ENCODE measurements around the gene RANBP3L. TPM values are rescaled to one million over a fixed set of nuclear protein-coding genes. Genes with fewer than 3 reads are reported as not detected.

RANBP3L gene
- total RNA-seq, 1 experiment from 2014 or later, result not detected

- Histone ChIP-seq H3K9ac (ENCODE audit: extremely low read depth, insufficient read length, low read length) (no peak overlapping the region), H4K8ac (replicated peaks; ENCODE audit: insufficient read length, low read depth, low read length) (no peak overlapping the region), H2BK12ac (ENCODE audit: insufficient read length, low read depth, low read length) (no peak overlapping the region), H3K79me1 (ENCODE audit: insufficient read depth, low read depth, low read length, poor library complexity, severe bottlenecking) (no peaks in the 10 kb centered on the region), H2AFZ (ENCODE audit: low read length) (no peak overlapping the region), H2BK15ac (ENCODE audit: low read depth, low read length) (no peak overlapping the region), H3K14ac (ENCODE audit: insufficient read depth, low read length) (no peak overlapping the region), H3K18ac (ENCODE audit: insufficient read length, low read depth, low read length) (no peak overlapping the region), H2BK5ac (ENCODE audit: insufficient read length, low read length) (no peak overlapping the region), H4K91ac (ENCODE audit: insufficient read length, low read depth, low read length) (no peak overlapping the region), H3K4me2 (ENCODE audit: insufficient read depth, insufficient read length, low read length) (no peak overlapping the region), H3K4ac (ENCODE audit: low read depth, low read length) (no peak overlapping the region), H4K5ac (ENCODE audit: insufficient read length, low read depth, low read length) (no peak overlapping the region), H3K23ac (ENCODE audit: insufficient read length, low read depth, low read length) (no peak overlapping the region), H3K9me3 (ENCODE audit: control insufficient read depth, low read depth, low read length) (no peaks in the 10 kb centered on the region), H3K79me2 (ENCODE audit: insufficient read depth, low read length) (no peaks in the 10 kb centered on the region), H4K20me1 (ENCODE audit: control insufficient read depth, insufficient read depth, insufficient read length) (no peaks in the 10 kb centered on the region), H3K27ac (ENCODE audit: insufficient read length, low read depth, low read length) (no peak overlapping the region), H3T11ph (ENCODE audit: low read length) (no peak overlapping the region), H2BK20ac (ENCODE audit: low read depth, low read length, poor library complexity, severe bottlenecking) (no peak overlapping the region), H2AK5ac (ENCODE audit: insufficient read length, low read length) (no peak overlapping the region), H3K56ac (ENCODE audit: insufficient read length, low read depth, low read length) (no peak overlapping the region), H2BK120ac (ENCODE audit: low read depth, low read length, poor library complexity, severe bottlenecking) (no peak overlapping the region), H3K23me2 (ENCODE audit: insufficient read length, low read depth, low read length, poor library complexity, severe bottlenecking) (no peaks in the 10 kb centered on the region), H3K4me1 (ENCODE audit: insufficient read depth, low read length) (no peaks in the 10 kb centered on the region), H3K27me3 (ENCODE audit: insufficient read depth, low read length) (no peaks in the 10 kb centered on the region)
- Mint-ChIP-seq H3K36me3 (ENCODE audit: insufficient read depth in 1 of 3, low read depth in 3 of 3) (peaks cover 0 to 2% (median 2%) of the 10 kb centered on the region in 3 experiments; a peak in 1 of 7 replicates), H3K27ac (no peak overlapping the region), H3K4me3 (no peak overlapping the region), H3K4me1 (no peaks in the 10 kb centered on the region), H3K9me3 (no peaks in the 10 kb centered on the region), H3K27me3 (ENCODE audit: low read depth) (no peaks in the 10 kb centered on the region)
- WGBS (ENCODE audit: extremely low coverage, insufficient read length, low lambda C conversion rate), result no CpG with 5 or more reads among the region's 2 CpGs
- TF ChIP-seq, protein P1, sequence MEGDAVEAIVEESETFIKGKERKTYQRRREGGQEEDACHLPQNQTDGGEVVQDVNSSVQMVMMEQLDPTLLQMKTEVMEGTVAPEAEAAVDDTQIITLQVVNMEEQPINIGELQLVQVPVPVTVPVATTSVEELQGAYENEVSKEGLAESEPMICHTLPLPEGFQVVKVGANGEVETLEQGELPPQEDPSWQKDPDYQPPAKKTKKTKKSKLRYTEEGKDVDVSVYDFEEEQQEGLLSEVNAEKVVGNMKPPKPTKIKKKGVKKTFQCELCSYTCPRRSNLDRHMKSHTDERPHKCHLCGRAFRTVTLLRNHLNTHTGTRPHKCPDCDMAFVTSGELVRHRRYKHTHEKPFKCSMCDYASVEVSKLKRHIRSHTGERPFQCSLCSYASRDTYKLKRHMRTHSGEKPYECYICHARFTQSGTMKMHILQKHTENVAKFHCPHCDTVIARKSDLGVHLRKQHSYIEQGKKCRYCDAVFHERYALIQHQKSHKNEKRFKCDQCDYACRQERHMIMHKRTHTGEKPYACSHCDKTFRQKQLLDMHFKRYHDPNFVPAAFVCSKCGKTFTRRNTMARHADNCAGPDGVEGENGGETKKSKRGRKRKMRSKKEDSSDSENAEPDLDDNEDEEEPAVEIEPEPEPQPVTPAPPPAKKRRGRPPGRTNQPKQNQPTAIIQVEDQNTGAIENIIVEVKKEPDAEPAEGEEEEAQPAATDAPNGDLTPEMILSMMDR (conservative IDR thresholded peaks at IDR 0.05), result no peak
- no peak for DNase-seq
These were observed 85.8 kb downstream of the RANBP3L start for GRCh38 chr5:36215910-36216309.
